DND-41 (cell line): ENCODE results near the gene TTR.

Source experiments
- ATAC-seq: fragments of 200-7000 bp; cut with Tn5 transposase; 3 replicates; pipeline ENCODE4 v1.9.1; 2021; ENCODE audit warnings: low read depth; ENCODE audit not compliant: insufficient read depth
- DNase-seq: peaks from one replicate; pipeline ENCODE4 v3.0.0-alpha.2; 2020
- H2AFZ ChIP-seq: 2 replicates; pipeline ENCODE4 v1.6.0; 2012; ENCODE audit warnings: low read depth, low read length
- H3K27ac ChIP-seq: 2 replicates; pipeline ENCODE4 v1.5.1; 2012; ENCODE audit warnings: low read length, inconsistent platforms
- H3K27me3 ChIP-seq: fragments of 200-600 bp; sonication (generic); 2 replicates; pipeline ENCODE4 v1.6.0; 2012; ENCODE audit warnings: low read length, mild to moderate bottlenecking, inconsistent platforms; ENCODE audit not compliant: insufficient read depth, poor library complexity
- H3K36me3 ChIP-seq: 2 replicates; pipeline ENCODE4 v1.5.1; 2012; ENCODE audit warnings: low read length, inconsistent platforms; ENCODE audit not compliant: insufficient read depth
- H3K4me1 ChIP-seq: 2 replicates; pipeline ENCODE4 v1.5.1; 2012; ENCODE audit warnings: mild to moderate bottlenecking, low read length; ENCODE audit not compliant: insufficient read depth
- H3K4me2 ChIP-seq: 2 replicates; pipeline ENCODE4 v1.6.0; 2012; ENCODE audit warnings: mild to moderate bottlenecking, moderate library complexity, low read length, inconsistent platforms; ENCODE audit not compliant: insufficient read depth
- H3K4me3 ChIP-seq, 2 experiments: fragments of 200-600 bp in 1 of 2; shearing (Covaris generic) in 1 of 2; 2 replicates each; pipeline ENCODE4 v1.5.1; 2012 to 2016; ENCODE audit warnings: inconsistent platforms in 2 of 2, low read length in 2 of 2, mild to moderate bottlenecking in 2 of 2, low read depth in 1 of 2, moderate library complexity in 1 of 2
- H3K79me2 ChIP-seq: 2 replicates; pipeline ENCODE4 v1.6.0; 2012; ENCODE audit warnings: low read length, inconsistent platforms; ENCODE audit not compliant: insufficient read depth
- H3K9ac ChIP-seq: 2 replicates; pipeline ENCODE4 v1.6.0; 2012; ENCODE audit warnings: low read depth, mild to moderate bottlenecking, inconsistent platforms, low read length, moderate library complexity
- H3K9me3 ChIP-seq: 2 replicates; pipeline ENCODE4 v1.5.1; 2012; ENCODE audit warnings: low read length, moderate library complexity, mild to moderate bottlenecking, inconsistent platforms; ENCODE audit not compliant: insufficient read depth, severe bottlenecking
- H4K20me1 ChIP-seq: 2 replicates; pipeline ENCODE4 v1.6.0; 2012; ENCODE audit warnings: low read length; ENCODE audit not compliant: insufficient read depth
- CTCF ChIP-seq: IDR thresholded peaks from 2 replicates; pipeline ENCODE4 v1.5.1; 2012; ENCODE audit warnings: borderline replicate concordance, low read length, moderate library complexity, mild to moderate bottlenecking; ENCODE audit not compliant: poor library complexity, severe bottlenecking; ENCODE audit errors: extremely low read depth
- EZH2 ChIP-seq: IDR thresholded peaks from 3 replicates; pipeline ENCODE4 v1.6.1; 2012; ENCODE audit warnings: borderline replicate concordance, low read depth, mild to moderate bottlenecking, moderate library complexity, low read length, inconsistent platforms; ENCODE audit not compliant: severe bottlenecking

TTR gene

GRCh38 chr18:31562726-31563125 lies 29.0 kb upstream of the TTR start:
- no peak overlapping the region for H3K9ac ChIP-seq
- H3K4me3 ChIP-seq: no peak overlapping the region
- H2AFZ ChIP-seq: no peak overlapping the region
- no peak overlapping the region for H3K27ac ChIP-seq
- no peaks in the 10 kb centered on the region; the same call in 1 of the 2 replicates for H4K20me1 ChIP-seq
- H3K4me2 ChIP-seq: no peak overlapping the region
- no peak for ATAC-seq
- no peak for DNase-seq
- H3K79me2 ChIP-seq: no peaks in the 10 kb centered on the region
- H3K4me1 ChIP-seq: no peaks in the 10 kb centered on the region
- no peaks in the 10 kb centered on the region for H3K36me3 ChIP-seq
- peaks cover 4% of the 10 kb centered on the region for H3K27me3 ChIP-seq
- H3K9me3 ChIP-seq: no peaks in the 10 kb centered on the region
- no peak for TF ChIP-seq CTCF

- H3K4me3 ChIP-seq: no peak overlapping the region
- DNase-seq: no peak
- H3K79me2 ChIP-seq: no peaks in the 10 kb centered on the region
- ATAC-seq: no peak
- H3K27ac ChIP-seq: no peak overlapping the region
- no peak overlapping the region for H2AFZ ChIP-seq
- no peak overlapping the region for H3K9ac ChIP-seq
- no peak overlapping the region for H3K4me2 ChIP-seq
- TF ChIP-seq CTCF: peak; percentile 8
- TF ChIP-seq EZH2: no peak
- no peaks in the 10 kb centered on the region; the same call in 1 of the 2 replicates for H4K20me1 ChIP-seq
- H3K27me3 ChIP-seq: peaks cover 4% of the 10 kb centered on the region
- H3K9me3 ChIP-seq: no peaks in the 10 kb centered on the region
- H3K36me3 ChIP-seq: no peaks in the 10 kb centered on the region
- H3K4me1 ChIP-seq: no peaks in the 10 kb centered on the region
These were observed 27.9 kb upstream of the TTR start for GRCh38 chr18:31563778-31564177.

- Histone ChIP-seq H3K4me3 (no peak overlapping the region), H3K9me3 (no peaks in the 10 kb centered on the region), H3K79me2 (no peaks in the 10 kb centered on the region), H3K36me3 (no peaks in the 10 kb centered on the region), H3K27me3 (peaks cover 4% of the 10 kb centered on the region), H3K27ac (no peak overlapping the region), H3K9ac (no peak overlapping the region), H4K20me1 (no peaks in the 10 kb centered on the region; the same call in 1 of the 2 replicates), H3K4me1 (no peaks in the 10 kb centered on the region), H3K4me2 (no peak overlapping the region), H2AFZ (no peak overlapping the region)
- no peak for TF ChIP-seq EZH2
- no peak for TF ChIP-seq CTCF
- DNase-seq (no peak), ATAC-seq (no peak)
These were observed 26.3 kb upstream of the TTR start for GRCh38 chr18:31565345-31565744.
